Neural cell (in vitro differentiated cells): ENCODE results near the gene MYO18A. TPM values are rescaled to one million over a fixed set of nuclear protein-coding genes. Genes with fewer than 3 reads are reported as not detected.

Experiments used
- H2AFZ ChIP-seq: fragments of 200-600, 300-800 bp; sonication (generic), shearing (Covaris generic); 2 replicates; pipeline ENCODE4 v1.6.0; 2014; ENCODE audit warnings: low read depth, mild to moderate bottlenecking, antibody characterized with exemption, low read length, moderate library complexity
- H3F3A ChIP-seq: fragments of 200-600 bp; shearing (Covaris generic); 2 replicates; pipeline ENCODE4 v1.6.1; 2016; ENCODE audit warnings: mild to moderate bottlenecking, moderate library complexity, mixed read lengths, antibody characterized with exemption, low read length; ENCODE audit not compliant: insufficient read depth, poor library complexity, severe bottlenecking
- H3K27ac ChIP-seq: fragments of 200-600, 300-800 bp; sonication (generic), shearing (Covaris generic); 2 replicates; pipeline ENCODE4 v1.5.1; 2014; ENCODE audit warnings: mild to moderate bottlenecking, low read length, moderate library complexity
- H3K27me3 ChIP-seq: fragments of 300-800, 200-600 bp; sonication (generic), shearing (Covaris generic); 2 replicates; pipeline ENCODE4 v1.6.0; 2014; ENCODE audit warnings: mild to moderate bottlenecking, low read depth, low read length, moderate library complexity; ENCODE audit not compliant: insufficient read depth
- H3K36me3 ChIP-seq: fragments of 300-800, 200-600 bp; sonication (generic), shearing (Covaris generic); 2 replicates; pipeline ENCODE4 v1.5.1; 2014; ENCODE audit warnings: mild to moderate bottlenecking, antibody characterized with exemption, low read length, moderate library complexity; ENCODE audit not compliant: insufficient read depth
- H3K4me2 ChIP-seq: fragments of 300-800, 200-600 bp; sonication (generic), shearing (Covaris generic); 2 replicates; pipeline ENCODE4 v1.6.0; 2014; ENCODE audit warnings: mild to moderate bottlenecking, low read length
- H3K4me3 ChIP-seq: fragments of 300-800, 200-600 bp; sonication (generic), shearing (Covaris generic); 2 replicates; pipeline ENCODE4 v1.5.1; 2014; ENCODE audit warnings: mild to moderate bottlenecking, low read length, moderate library complexity
- H3K79me2 ChIP-seq: fragments of 200-600 bp; shearing (Covaris generic); replicated peaks from 2 replicates; pipeline ENCODE4 v1.6.0; 2014; ENCODE audit warnings: mild to moderate bottlenecking, low read length, moderate library complexity; ENCODE audit not compliant: insufficient read depth
- H3K9ac ChIP-seq: fragments of 300-800, 200-600 bp; sonication (generic), shearing (Covaris generic); 2 replicates; pipeline ENCODE4 v1.6.1; 2016; ENCODE audit warnings: mild to moderate bottlenecking, low read length, mixed read lengths
- H3K9me2 ChIP-seq: fragments of 200-600 bp; shearing (Covaris generic); 2 replicates; pipeline ENCODE4 v1.6.1; 2016; ENCODE audit warnings: mild to moderate bottlenecking, low read length, mixed read lengths; ENCODE audit not compliant: insufficient read depth
- H3K9me3 ChIP-seq: fragments of 200-600, 300-800 bp; sonication (generic), shearing (Covaris generic); 2 replicates; pipeline ENCODE4 v1.6.1; 2016; ENCODE audit warnings: mild to moderate bottlenecking, mixed run types, low read length, moderate library complexity, mixed read lengths
- H4K20me1 ChIP-seq: fragments of 200-600 bp; shearing (Covaris generic); 2 replicates; pipeline ENCODE4 v1.6.1; 2016; ENCODE audit warnings: mild to moderate bottlenecking, mixed run types; ENCODE audit not compliant: insufficient read depth
- EP300 ChIP-seq: fragments of 450-650 bp; conservative IDR thresholded peaks from 2 replicates; pipeline ENCODE4 v1.6.1; 2014; ENCODE audit warnings: antibody characterized with exemption, mild to moderate bottlenecking, moderate library complexity; ENCODE audit not compliant: poor library complexity, severe bottlenecking
- EZH2 ChIP-seq: fragments of 200-600, 300-800 bp; shearing (Covaris generic), sonication (generic); IDR thresholded peaks from 2 replicates; pipeline ENCODE4 v1.6.1; 2014; ENCODE audit warnings: antibody characterized with exemption, low read length, borderline replicate concordance, mild to moderate bottlenecking; ENCODE audit not compliant: insufficient read depth, poor library complexity, severe bottlenecking
- MXI1 ChIP-seq: fragments of 450-650 bp; conservative IDR thresholded peaks from 2 replicates; pipeline ENCODE4 v1.6.1; 2014; ENCODE audit warnings: antibody characterized with exemption, mild to moderate bottlenecking; ENCODE audit not compliant: poor library complexity, severe bottlenecking
- POLR2AphosphoS5 ChIP-seq: IDR thresholded peaks from 2 replicates; pipeline ENCODE4 v1.6.1; 2012
- RAD21 ChIP-seq: fragments of 450-650 bp; conservative IDR thresholded peaks from 2 replicates; pipeline ENCODE4 v1.6.1; 2014; ENCODE audit warnings: antibody characterized with exemption, mild to moderate bottlenecking, moderate library complexity
- SMC3 ChIP-seq: fragments of 450-650 bp; conservative IDR thresholded peaks from 2 replicates; pipeline ENCODE4 v1.6.1; 2014; ENCODE audit warnings: antibody characterized with exemption, mild to moderate bottlenecking, moderate library complexity; ENCODE audit not compliant: poor library complexity
- TAF1 ChIP-seq: IDR thresholded peaks from 2 replicates; pipeline ENCODE4 v1.6.1; 2012; ENCODE audit warnings: low read depth
- polyA plus RNA-seq: library from polyadenylated mRNA; depleted of rRNA; stranded (reverse); fragments of >200 nt; gene quantifications from 2 replicates; pipeline ENCODE4 v1.2.3, GENCODE V29; 2014
- TF ChIP-seq, protein P1 (sequence below): fragments of 450-650 bp; IDR thresholded peaks from 2 replicates; pipeline ENCODE4 v1.5.1; 2014; ENCODE audit warnings: antibody characterized with exemption, mild to moderate bottlenecking, moderate library complexity; ENCODE audit not compliant: poor library complexity, severe bottlenecking
- TF ChIP-seq, protein P2 (sequence below): IDR thresholded peaks from 2 replicates; pipeline ENCODE4 v1.6.1; 2012; ENCODE audit warnings: borderline replicate concordance

Gene MYO18A
- polyA plus RNA-seq, 1 donor from 2014 or later: 21.6 TPM

GRCh38 chr17:29080965-29081364 is 99.2 kb downstream of the MYO18A start (continued):
- TF ChIP-seq MXI1: no peak

GRCh38 chr17:29080323-29080722 is 99.9 kb downstream of the MYO18A start:
- no peak overlapping the region for H3K4me2 ChIP-seq
- H3K27me3 ChIP-seq: no peaks in the 10 kb centered on the region
- TF ChIP-seq, protein P1, sequence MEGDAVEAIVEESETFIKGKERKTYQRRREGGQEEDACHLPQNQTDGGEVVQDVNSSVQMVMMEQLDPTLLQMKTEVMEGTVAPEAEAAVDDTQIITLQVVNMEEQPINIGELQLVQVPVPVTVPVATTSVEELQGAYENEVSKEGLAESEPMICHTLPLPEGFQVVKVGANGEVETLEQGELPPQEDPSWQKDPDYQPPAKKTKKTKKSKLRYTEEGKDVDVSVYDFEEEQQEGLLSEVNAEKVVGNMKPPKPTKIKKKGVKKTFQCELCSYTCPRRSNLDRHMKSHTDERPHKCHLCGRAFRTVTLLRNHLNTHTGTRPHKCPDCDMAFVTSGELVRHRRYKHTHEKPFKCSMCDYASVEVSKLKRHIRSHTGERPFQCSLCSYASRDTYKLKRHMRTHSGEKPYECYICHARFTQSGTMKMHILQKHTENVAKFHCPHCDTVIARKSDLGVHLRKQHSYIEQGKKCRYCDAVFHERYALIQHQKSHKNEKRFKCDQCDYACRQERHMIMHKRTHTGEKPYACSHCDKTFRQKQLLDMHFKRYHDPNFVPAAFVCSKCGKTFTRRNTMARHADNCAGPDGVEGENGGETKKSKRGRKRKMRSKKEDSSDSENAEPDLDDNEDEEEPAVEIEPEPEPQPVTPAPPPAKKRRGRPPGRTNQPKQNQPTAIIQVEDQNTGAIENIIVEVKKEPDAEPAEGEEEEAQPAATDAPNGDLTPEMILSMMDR: no peak
- TF ChIP-seq EP300 (no peak), MXI1 (no peak)
- TF ChIP-seq, protein P2, sequence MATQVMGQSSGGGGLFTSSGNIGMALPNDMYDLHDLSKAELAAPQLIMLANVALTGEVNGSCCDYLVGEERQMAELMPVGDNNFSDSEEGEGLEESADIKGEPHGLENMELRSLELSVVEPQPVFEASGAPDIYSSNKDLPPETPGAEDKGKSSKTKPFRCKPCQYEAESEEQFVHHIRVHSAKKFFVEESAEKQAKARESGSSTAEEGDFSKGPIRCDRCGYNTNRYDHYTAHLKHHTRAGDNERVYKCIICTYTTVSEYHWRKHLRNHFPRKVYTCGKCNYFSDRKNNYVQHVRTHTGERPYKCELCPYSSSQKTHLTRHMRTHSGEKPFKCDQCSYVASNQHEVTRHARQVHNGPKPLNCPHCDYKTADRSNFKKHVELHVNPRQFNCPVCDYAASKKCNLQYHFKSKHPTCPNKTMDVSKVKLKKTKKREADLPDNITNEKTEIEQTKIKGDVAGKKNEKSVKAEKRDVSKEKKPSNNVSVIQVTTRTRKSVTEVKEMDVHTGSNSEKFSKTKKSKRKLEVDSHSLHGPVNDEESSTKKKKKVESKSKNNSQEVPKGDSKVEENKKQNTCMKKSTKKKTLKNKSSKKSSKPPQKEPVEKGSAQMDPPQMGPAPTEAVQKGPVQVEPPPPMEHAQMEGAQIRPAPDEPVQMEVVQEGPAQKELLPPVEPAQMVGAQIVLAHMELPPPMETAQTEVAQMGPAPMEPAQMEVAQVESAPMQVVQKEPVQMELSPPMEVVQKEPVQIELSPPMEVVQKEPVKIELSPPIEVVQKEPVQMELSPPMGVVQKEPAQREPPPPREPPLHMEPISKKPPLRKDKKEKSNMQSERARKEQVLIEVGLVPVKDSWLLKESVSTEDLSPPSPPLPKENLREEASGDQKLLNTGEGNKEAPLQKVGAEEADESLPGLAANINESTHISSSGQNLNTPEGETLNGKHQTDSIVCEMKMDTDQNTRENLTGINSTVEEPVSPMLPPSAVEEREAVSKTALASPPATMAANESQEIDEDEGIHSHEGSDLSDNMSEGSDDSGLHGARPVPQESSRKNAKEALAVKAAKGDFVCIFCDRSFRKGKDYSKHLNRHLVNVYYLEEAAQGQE: no peak
- H3K36me3 ChIP-seq: no peaks in the 10 kb centered on the region
- no peaks in the 10 kb centered on the region for H3K79me2 ChIP-seq
- H4K20me1 ChIP-seq: no peaks in the 10 kb centered on the region
- H3K9me2 ChIP-seq: no peaks in the 10 kb centered on the region
- H3K9me3 ChIP-seq: no peaks in the 10 kb centered on the region
- H3K27ac ChIP-seq: peak overlapping the region; percentile 53
- H2AFZ ChIP-seq: no peak overlapping the region
- no peak overlapping the region for H3K9ac ChIP-seq
- no peak overlapping the region for H3K4me3 ChIP-seq
- no peaks in the 10 kb centered on the region for H3F3A ChIP-seq

- Histone ChIP-seq H3K79me2 (no peaks in the 10 kb centered on the region), H3K4me3 (no peak overlapping the region), H2AFZ (no peak overlapping the region), H3F3A (no peaks in the 10 kb centered on the region), H3K4me2 (no peak overlapping the region), H3K9me2 (no peaks in the 10 kb centered on the region), H3K36me3 (no peaks in the 10 kb centered on the region), H3K9ac (no peak overlapping the region), H4K20me1 (no peaks in the 10 kb centered on the region), H3K27me3 (no peaks in the 10 kb centered on the region), H3K9me3 (no peaks in the 10 kb centered on the region), H3K27ac (no peak overlapping the region)
- no peak for TF ChIP-seq MXI1
- TF ChIP-seq POLR2AphosphoS5: no peak
- TF ChIP-seq RAD21: no peak
- no peak for TF ChIP-seq TAF1
- TF ChIP-seq, protein P1: no peak
- no peak for TF ChIP-seq EP300
- TF ChIP-seq, protein P2: no peak
- TF ChIP-seq SMC3: no peak
- no peak for TF ChIP-seq EZH2
Observed at GRCh38 chr17:29079887-29080286, 100.3 kb downstream of the MYO18A start.
